Inflammatory macrophage treated with lipopolysaccharide for 4 hours (primary cell): ENCODE data around the gene EPB41L4B.

Experiments used
- DNase-seq: peaks from one replicate; pipeline ENCODE4 v3.0.0-alpha.2; 2020

Gene EPB41L4B

DNA sequence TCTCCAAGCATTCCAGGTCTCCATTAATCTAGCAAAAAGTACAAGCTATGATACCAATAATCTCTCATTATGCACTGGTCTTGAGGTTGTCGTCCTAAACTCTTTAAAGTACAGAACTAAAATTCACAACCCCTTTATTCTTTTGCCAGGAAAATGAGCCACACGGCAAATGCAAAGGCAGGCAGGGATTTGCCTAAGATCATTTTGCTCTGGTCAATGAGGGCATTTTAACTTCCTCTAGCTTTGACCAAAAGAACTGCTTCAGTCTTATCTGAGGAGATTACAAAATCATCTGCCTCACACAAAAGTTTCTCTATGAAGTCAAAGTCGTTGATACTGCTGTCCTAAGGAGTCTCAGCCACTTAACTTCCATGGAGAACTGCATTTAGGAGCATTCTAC is 51.8 kb downstream of the EPB41L4B start:
- no peak for DNase-seq

DNA sequence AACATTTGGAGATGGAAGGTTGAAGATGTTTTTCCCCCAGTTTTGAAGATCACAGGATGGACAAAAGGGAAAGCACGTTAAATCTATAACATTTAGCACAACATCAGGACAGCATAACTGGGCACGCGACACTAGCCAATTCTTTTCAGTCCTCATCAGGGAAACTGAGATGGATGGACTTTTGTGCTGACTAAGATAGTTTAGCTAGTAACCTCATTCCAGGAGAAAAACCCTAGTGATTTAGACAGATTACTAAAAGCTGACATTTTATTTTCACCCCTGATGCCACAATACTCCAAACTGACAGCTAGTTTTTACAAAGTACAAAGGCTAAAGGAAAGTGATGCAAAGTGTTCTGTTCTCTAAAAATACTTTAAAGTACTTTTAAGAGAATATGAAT is 53.3 kb downstream of the EPB41L4B start:
- DNase-seq, result no peak

DNA sequence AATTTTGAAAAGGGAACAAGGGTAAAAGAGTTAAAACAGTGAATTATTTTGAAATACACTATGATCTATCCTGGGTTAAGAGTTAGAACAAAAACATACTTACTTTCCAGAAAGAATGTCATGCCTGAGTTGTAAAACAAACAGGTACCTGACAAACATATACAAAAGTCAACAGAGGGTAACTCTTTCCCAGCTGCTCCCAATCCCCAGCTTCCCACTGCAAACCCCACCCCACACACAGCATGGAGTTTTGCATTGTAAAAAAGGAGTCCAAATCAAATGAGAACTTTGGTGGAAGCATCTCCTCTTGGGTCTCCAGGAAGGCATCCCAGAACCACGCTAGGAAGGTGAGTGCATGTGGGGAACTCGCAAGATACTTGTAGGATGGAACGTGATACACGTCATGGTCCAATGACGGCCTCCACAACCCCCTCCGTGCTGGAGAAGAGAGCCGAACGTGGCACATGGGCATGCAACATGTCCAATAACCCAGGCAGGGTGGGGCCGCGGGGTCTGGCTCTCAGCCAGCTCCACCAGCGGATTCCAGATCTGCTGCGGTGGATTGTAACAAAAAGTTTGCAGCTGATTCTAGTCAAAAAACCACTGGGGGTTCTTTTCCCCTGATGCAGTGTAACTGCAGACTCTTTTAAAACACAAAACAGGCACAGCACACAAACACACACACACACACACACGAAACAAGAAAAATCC is 55.8 kb downstream of the EPB41L4B start:
- no peak for DNase-seq

DNA sequence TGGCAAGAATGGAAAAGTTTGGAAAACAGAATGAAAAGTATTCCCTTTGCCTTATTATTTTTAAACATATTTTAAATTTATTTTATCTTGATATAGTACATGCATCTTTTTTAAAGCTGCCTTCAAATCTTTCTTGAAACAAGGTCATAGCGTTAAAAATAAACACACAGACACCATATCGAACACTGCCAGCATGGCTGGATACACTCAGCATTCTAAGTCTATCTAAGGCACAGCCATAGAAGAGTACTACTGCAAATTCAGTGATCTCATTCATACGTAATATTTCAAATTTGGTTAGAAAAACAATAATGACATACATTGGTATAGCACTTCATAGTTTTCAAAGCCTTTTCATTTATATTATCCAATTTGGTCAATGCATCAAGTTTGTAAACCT is 57.5 kb downstream of the EPB41L4B start:
- DNase-seq, result no peak

DNA sequence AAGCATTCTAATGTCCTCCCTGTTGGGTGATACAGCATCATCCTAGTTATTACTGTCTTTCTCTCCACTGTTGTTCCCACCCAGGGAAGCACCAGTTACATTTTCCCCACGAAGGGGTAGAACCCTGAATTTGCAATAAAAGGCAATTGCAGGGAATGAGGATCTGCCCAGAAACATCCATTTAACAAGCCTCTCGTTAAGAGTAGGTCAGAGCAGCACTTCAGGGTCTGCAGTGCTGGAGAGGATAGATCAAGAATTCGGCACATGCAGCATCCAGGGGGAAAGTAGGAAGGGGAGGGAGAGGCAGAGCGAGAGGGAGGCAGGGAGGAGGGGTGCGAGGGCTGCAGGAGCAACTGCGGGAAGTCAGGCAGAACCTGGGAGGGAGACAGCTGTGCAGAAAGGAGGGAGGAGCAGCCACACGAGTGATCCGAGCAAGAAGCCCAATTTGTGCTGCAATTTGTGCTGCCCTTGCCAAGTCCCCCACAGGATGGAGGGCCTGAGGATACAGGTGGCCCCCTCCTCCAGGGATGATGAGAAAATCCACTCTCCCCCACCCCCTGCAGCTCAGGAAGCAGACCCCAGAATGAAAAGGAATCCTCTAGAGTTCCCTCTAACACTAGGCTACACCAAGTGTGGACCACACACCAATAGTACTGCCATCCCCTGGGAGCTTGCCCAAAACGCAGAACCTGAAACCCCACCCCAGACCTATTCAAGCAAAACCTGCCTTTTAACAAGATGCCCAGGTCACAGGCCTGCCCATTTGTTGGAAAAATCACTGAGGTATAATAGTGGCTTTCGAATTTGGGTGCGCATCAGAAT is 62.2 kb downstream of the EPB41L4B start:
- DNase-seq, result no peak

DNA sequence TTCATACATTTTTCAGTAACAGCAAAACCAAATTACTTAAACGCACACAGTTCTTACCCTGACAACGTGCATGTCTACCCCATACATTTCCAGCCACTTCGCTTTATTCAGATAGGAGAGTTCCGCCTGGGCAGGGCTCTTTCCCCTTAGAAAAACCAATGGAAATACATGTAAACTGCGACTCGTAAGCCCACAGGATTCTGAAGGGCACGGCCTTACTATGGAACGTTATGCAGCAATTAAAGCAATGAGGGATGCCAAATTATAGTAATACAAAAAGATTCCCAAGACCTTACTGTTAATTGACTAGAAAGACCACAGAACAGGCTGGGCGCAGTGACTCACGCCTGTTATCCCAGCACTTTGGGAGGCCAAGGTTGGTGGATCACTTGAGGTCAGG is 64.5 kb downstream of the EPB41L4B start:
- DNase-seq, result no peak

DNA sequence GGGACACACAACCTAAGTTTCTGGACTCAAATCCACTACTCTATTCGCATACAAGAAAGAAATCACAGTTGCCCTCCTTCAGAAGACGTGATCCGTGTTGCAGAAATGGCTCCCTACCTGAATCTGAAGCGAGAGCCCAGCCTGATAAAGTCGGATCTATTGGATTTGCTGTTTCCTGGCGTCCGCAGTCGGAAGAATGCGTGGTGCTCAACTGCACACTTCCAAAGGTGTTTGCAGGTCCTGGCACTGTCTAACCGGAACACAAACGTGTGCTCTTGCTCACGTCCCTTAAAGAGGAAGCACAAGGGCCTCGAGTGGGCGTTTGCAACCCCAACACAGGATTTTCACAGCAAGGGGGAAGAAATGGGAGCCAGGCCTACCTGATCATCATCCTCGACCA is 65.5 kb downstream of the EPB41L4B start:
- DNase-seq, result no peak

DNA sequence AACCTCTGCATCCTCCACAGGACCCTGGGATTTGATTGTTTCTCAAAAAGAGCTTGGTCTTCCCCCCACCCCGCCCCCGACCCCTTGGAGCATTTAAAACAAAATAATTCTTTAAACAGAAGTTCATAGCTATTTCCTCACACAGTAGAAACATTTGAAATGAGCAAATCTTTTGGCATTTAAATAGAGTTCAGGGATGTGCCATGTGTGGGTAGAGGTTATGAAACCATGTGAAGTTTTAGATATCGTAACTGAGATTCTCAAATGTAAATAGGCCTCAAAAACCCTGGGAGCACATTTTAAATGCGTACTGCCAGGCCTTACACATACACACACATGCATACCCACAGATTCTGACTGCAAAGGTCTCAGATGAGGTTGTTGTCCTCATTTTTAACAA is 66.5 kb downstream of the EPB41L4B start:
- DNase-seq, result peak; percentile 54

DNA sequence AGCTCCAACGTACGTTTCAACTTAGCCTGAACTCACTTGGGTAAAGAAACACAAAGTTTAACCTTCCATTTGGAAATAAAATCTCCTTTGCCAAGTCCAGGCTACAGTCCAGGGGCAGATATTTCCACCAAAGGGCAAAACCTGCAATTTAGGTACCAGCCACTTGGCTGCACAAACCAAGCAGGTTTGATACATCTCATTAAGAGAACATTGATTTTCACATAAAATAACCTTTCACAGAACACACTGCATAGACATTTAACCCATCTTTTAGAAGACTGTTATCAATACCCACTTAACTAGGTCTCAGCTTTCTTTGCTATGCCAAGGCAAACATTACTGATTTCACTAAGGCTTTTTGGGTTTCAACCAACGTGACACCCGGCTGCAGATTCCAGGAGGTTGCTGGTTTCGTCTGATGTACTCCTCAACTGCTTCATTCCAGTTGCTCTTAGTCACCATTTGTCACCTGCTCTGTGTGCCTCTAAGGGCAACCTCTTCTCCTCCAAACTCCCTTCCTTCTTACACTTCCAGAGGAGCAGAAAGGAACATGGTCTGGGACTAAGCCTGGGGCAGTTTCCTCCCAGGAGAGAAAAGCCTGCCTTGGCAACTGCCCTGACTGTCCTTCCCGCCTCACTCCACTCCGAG is 67.1 kb downstream of the EPB41L4B start:
- DNase-seq, result no peak

DNA sequence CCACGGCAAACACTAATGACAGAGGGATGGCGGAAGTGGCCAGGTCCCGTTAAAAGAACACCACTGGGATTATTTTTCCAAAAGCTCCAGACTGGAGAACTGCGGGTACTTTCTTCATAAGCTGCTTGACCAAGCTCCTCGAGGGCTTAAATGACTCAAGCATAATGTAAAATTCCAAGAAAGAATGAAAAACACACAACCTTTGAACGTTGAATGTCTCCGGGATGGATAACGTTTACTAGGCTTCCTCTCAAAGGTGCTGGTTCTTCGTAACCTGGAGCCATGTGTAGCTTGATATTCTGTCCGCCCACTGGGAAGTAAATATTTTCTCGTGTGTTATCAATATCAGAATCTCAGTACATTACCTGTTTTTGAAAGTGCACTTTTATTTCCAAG is 67.6 kb downstream of the EPB41L4B start:
- no peak for DNase-seq

DNA sequence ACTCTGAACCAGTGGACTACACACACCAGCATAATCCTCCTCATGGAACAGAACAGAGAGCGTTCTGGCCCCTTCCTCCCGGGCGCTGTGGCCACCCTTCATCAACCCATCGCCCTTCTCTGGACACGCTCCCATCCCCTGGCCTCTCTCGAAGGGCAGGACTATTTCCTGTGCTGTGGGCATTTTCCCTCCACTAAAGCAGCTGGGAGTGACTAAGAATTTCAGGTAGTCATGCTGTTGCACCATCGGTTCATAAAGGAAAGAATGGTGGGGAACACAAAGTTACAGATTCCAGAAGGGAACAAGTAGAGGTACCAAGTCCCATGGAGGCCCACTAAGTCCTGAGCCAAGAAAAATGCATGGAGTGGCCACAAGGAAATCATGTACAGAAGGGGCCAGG is 68.6 kb downstream of the EPB41L4B start:
- no peak for DNase-seq

DNA sequence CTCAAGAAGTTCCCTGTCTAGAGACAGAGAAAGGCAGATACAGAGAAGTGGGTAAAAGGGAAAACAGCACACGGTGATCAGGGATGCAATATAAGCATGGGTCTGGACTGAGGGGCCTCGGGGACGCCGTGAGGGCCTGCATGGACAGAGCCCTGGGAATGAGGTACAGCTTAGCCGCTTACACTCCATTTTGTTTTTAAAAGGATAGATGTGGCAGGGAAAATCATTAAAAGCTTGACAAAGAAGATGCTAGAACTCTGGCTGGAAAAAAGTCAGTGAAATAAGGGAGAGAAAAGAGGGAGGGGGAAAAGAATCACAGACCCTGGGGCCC is 69.1 kb downstream of the EPB41L4B start:
- no peak for DNase-seq

DNA sequence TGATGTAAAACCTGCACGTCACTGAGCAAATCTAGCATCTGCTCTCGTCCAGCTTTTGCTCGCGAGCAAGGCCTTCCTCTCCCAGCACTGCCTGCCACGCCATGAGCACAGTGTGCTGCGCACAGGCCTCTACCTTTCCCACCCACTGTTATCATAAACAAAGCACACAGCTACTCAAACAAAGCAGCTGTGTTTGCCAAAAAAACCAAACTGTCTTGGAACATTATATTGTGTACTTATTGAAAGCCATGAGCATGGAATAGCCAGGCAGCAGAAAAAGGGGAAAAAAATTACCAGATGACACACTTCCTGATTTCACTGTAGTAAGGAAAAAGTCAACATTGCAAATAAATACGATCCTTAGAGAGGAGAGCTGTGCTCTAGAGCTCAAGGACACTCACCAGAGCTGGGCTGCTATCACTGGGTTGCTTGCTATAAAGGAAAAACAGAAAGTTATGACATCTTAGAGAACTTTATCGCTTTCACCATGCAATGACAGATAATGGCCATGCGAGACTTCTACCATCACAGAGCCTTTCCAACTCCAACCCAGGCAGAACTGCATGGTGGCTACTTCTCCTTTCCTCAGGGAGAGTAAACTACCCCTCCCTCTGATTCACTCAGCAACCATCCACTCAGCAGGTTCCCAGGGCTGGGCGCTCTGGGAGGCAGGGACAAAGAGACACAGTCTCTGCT is 69.6 kb downstream of the EPB41L4B start:
- DNase-seq, result peak; percentile 62

DNA sequence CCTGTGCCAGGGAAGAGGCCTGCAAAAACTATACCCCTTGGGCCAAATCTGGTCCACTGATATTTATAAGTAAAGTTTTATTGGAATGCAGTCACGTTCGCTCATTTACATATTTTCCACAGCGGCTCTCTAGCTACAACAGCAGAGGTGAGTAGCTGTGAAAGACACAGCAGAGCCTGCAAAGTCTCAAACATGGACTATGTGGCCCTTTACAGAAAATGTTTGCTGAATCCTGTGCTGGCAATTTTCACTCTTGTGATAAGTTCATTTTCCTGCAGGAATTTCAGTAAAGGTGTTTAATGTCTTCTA is 70.1 kb downstream of the EPB41L4B start:
- DNase-seq, result no peak

DNA sequence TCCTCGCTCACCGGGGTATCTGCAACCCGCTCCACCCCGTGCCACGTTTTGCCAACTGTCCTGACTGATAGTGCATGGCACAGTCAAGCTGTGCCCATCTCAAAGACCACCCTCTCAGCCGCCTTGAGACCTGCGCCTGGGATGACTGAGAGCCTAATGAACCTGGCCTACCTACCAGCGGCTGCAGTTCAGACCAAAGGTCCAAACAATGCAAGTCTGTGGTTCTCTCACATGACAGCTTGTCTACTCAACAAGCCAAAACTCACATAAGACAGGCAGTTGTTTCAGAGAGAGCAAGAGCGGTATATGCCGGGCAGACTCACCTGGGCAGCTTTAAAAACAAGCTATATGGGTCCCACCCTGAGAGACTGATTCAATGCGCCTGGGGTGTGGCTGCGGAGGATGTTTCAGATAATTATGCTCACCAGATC is 70.5 kb downstream of the EPB41L4B start:
- no peak for DNase-seq

DNA sequence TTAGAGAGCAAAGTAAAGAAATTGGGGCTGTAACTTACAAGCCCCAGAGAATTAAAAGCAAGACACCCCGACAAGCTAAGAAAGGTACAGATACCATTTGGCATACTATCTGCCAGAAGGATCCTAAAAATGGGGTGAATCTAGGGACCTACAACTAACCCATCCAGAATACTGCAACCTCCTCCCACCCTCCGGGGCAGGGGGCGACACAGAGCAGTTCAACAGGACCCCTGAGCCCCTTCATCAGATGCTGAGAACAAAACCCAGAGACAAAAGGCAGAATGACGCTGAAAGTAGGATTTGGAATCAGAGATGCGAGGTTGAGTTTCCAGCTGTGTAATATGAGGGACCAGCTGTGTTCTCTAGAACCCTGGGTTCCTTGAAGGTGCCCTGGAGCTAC is 71.2 kb downstream of the EPB41L4B start:
- DNase-seq, result no peak

DNA sequence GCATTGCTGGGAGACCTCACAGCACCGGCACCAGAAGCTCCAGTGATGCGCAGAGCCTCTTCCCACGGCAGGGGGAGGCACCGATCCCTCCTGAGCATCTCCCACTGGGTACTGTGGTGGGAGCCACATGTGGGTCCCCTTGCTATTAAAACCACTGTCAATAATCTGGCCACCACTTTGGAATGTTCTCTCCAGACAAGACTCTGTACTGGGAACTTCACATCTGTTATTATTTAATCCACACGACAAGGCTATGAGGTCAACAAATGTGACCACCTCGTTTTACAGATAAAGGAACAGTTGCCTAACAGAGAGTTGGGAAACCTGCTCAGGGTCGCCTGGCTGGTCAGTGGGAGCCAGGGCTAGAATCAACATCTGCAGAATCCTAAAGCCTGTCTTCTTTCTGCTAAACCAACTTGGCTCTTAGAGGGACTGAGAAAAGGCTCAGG is 72.7 kb downstream of the EPB41L4B start:
- no peak for DNase-seq

DNA sequence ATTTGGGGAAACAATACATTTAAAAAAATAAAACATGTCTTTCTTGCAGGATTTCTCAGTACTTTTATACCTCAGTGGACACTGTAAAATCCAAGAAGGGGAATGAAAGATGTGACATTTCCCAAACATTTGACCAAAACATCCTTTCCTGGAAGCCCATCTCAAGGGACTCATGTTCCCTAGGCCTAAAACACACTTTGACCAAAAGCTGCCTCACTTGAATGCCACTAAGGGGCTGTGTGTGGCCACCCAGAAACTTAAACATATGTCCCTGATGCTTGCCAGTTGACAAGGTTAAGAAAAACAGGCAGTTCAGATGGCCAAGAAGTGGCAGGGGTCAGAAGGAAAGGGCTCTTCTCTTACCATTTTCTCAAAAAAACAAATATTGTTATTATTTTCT is 73.6 kb downstream of the EPB41L4B start:
- DNase-seq, result no peak

DNA sequence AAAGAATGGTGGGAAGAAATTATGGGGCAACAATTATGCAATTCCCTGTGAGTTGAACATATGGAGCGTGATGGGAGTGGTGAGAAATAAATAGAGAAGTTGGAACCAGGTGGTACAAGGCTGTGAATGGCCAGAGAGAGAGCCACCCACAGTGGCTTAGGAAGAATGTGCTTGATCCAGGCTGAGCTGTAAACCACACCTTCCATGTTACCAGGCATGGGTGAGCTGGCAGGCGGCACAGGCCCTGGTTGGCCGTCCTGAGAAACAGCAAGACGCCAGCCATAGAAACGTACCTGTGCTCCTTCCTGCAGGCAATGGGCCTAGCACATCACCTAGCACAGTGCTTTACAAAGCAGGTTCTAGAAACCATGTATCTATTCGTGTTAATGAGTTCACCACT is 74.3 kb downstream of the EPB41L4B start:
- DNase-seq, result no peak

DNA sequence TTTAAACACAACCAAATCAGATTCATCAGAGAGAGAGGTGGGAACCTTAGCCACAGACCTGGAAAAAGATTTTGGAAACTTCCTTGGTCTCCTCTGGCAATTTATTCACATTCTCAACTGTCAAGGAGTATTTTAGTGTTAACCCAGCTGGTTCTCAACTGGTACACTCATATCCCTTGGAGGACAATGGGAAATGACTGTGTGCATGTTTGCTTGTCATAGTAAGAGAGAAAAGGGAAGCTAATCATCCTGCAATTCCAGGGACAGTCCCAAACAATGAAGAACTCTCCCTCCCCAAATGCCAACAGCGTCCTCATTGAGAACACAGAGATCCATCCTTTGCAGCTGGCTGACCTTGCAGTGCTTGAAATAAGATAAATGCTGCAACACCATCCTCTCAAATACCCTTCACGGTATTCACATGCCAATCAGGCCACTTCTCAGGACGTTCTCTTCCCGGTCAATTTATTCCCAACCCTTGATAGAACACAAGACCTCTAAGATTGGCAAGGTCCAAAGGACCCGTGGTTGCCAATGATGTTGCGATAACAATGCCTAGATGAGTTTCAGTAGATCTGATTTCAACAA is 75.5 kb downstream of the EPB41L4B start:
- DNase-seq, result no peak

DNA sequence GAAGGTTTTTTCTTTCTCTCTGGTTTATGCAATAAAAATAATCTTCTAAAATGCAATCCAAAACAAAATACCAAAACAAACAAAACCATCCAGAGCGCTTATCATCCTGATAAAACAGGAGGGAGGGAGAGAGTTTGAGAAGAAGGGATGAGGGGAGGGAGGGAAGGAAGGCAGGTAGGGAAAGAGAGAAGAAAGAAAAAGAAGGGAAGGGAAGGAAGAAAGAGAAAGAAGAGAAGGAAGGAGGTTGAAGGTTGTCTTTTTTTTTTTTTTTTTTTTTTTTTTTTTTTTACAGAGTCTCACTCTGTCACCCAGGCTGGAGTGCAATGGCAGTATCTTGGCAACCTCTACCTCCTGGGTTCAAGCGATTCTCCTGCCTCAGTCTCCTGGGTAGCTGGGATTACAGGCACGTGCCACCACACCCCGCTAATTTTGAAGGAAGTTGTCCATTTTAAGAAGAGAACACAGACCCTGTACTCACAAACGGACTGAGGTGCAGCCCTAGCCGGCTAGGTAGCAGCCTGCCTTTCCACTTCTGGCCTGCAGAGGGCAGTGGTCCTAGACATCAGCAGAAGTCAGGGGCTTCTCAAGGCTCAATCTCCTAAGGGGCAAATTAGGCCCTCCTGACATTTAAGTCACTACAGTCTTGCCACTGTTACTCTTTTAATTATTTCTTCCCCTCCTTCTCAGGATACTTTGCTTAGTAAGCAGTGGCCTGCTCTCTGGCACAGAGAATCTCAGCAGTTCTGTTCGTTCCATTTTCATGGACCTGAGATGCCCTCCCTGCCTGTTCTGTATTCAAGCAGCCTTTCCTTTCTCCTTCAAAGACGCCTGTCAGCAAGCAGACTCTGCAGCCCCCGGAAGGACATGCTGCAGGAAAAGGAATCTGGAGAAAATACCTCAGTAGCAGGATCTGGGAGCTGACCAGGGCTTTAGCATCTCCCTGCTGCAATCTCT is 76.4 kb downstream of the EPB41L4B start:
- peak; percentile 61 for DNase-seq

DNA sequence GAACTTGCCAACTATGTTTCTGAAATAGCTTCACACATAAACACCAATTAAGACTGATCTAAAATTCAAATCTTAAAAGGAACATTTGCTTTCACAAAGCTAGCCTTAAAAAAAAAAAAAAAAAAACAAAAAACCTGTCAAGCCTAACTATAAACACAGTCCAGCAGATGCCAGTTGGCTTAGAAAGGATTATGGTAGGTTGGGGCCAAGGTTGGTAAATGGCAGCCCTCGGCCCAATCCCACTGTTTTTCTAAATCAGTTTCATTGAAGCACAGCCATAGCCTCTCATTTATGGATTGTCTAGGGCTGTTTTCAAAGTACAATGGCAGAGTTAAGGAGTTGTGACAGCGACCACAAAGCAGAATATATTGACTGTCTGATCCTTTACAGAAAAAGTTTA is 78.1 kb downstream of the EPB41L4B start:
- DNase-seq, result no peak
